GM23338 (cell line): ENCODE results near the gene TTC38. TPM values are rescaled to one million over a fixed set of nuclear protein-coding genes. Genes with fewer than 3 reads are reported as not detected.

ENCODE experiments used
- ATAC-seq: fragments of 200-7000 bp; cut with Tn5 transposase; 3 replicates; pipeline ENCODE4 v1.9.1; 2020
- DNase-seq: peaks from one replicate; pipeline ENCODE4 v3.0.0-alpha.2; 2015; ENCODE audit warnings: low spot score
- H2AFZ ChIP-seq: fragments of 200-600 bp; sonication (generic); 2 replicates; pipeline ENCODE4 v1.8.0; 2016; ENCODE audit warnings: antibody characterized with exemption, mild to moderate bottlenecking, moderate library complexity
- H3F3A ChIP-seq: fragments of 200-600 bp; sonication (generic); replicated peaks from 2 replicates; pipeline ENCODE4 v1.8.0; 2017; ENCODE audit warnings: antibody characterized with exemption, mixed run types, low read depth
- H3K27ac ChIP-seq: fragments of 200-600 bp; sonication (generic); 2 replicates; pipeline ENCODE4 v1.6.1; 2016; ENCODE audit warnings: low read depth
- H3K27me3 ChIP-seq: fragments of 200-600 bp; sonication (generic); 2 replicates; pipeline ENCODE4 v1.8.0; 2016; ENCODE audit warnings: mild to moderate bottlenecking, mixed run types, moderate library complexity; ENCODE audit not compliant: insufficient read depth
- H3K36me3 ChIP-seq: fragments of 200-600 bp; sonication (generic); 2 replicates; pipeline ENCODE4 v1.8.0; 2016; ENCODE audit warnings: mild to moderate bottlenecking; ENCODE audit not compliant: insufficient read depth
- H3K4me1 ChIP-seq: fragments of 200-600 bp; sonication (generic); 2 replicates; pipeline ENCODE4 v1.8.0; 2016; ENCODE audit warnings: mild to moderate bottlenecking, moderate library complexity; ENCODE audit not compliant: insufficient read depth
- H3K4me2 ChIP-seq: fragments of 200-600 bp; sonication (generic); 2 replicates; pipeline ENCODE4 v1.7.1; 2017; ENCODE audit warnings: mixed run types
- H3K4me3 ChIP-seq: fragments of 200-600 bp; sonication (generic); 2 replicates; pipeline ENCODE4 v1.6.1; 2016; ENCODE audit warnings: mixed run types
- H3K79me2 ChIP-seq: fragments of 200-600 bp; sonication (generic); replicated peaks from 2 replicates; pipeline ENCODE4 v1.8.0; 2017; ENCODE audit warnings: mild to moderate bottlenecking; ENCODE audit not compliant: insufficient read depth
- H3K9me2 ChIP-seq: fragments of 200-600 bp; sonication (generic); 2 replicates; pipeline ENCODE4 v1.8.0; 2017; ENCODE audit not compliant: insufficient read depth
- H4K20me1 ChIP-seq: fragments of 200-600 bp; sonication (generic); replicated peaks from 2 replicates; pipeline ENCODE4 v1.8.0; 2017; ENCODE audit warnings: mild to moderate bottlenecking; ENCODE audit not compliant: insufficient read depth
- H3K27ac Mint-ChIP-seq: 2 replicates; pipeline ENCODE4 v1.8.0; 2020; ENCODE audit warnings: inconsistent platforms, mild to moderate bottlenecking, moderate library complexity, mixed read lengths
- H3K27me3 Mint-ChIP-seq: 3 replicates; pipeline ENCODE4 v1.8.0; 2022; ENCODE audit warnings: low read depth, mild to moderate bottlenecking, moderate library complexity, mixed read lengths, inconsistent platforms; ENCODE audit not compliant: insufficient read depth, poor library complexity
- H3K36me3 Mint-ChIP-seq: 3 replicates; pipeline ENCODE4 v1.8.0; 2021; ENCODE audit warnings: low read depth, mild to moderate bottlenecking, inconsistent platforms, moderate library complexity, mixed read lengths
- H3K4me1 Mint-ChIP-seq: 3 replicates; pipeline ENCODE4 v1.8.0; 2020; ENCODE audit warnings: mild to moderate bottlenecking, inconsistent platforms, mixed read lengths
- H3K4me3 Mint-ChIP-seq: 3 replicates; pipeline ENCODE4 v1.8.0; 2021; ENCODE audit warnings: moderate library complexity, mild to moderate bottlenecking, inconsistent platforms, mixed read lengths
- H3K9me3 Mint-ChIP-seq: 3 replicates; pipeline ENCODE4 v1.8.0; 2020; ENCODE audit warnings: moderate library complexity, mild to moderate bottlenecking, inconsistent platforms, mixed read lengths
- CREB1 ChIP-seq: fragments of 250-450 bp; sonication (Bioruptor Pico); IDR thresholded peaks from 2 replicates; pipeline ENCODE4 v1.5.0; 2020; ENCODE audit warnings: low read depth, mild to moderate bottlenecking, moderate library complexity
- CTCF ChIP-seq, 2 experiments: fragments of 200-600 bp in 1 of 2; sonication (generic) in 1 of 2; conservative IDR thresholded peaks; 2 replicates each; pipeline versions ENCODE4 v1.5.1 to v1.6.1; 2016 to 2017; ENCODE audit warnings: antibody characterized with exemption in 2 of 2, low read depth in 2 of 2, mild to moderate bottlenecking in 2 of 2, moderate library complexity in 1 of 2
- ETS1 ChIP-seq: IDR thresholded peaks from 2 replicates; pipeline ENCODE4 v1.6.1; 2016; ENCODE audit warnings: antibody characterized with exemption
- EZH2 ChIP-seq: fragments of 200-600 bp; sonication (generic); IDR thresholded peaks from one replicate; pipeline ENCODE4 v1.8.0; 2017; ENCODE audit warnings: antibody characterized with exemption, mild to moderate bottlenecking, low read depth; ENCODE audit not compliant: unreplicated experiment
- EZH2phosphoT487 ChIP-seq: fragments of 200-600 bp; sonication (generic); IDR thresholded peaks from one replicate; pipeline ENCODE4 v1.8.1; 2018; ENCODE audit warnings: antibody characterized with exemption; ENCODE audit not compliant: unreplicated experiment
- JUNB ChIP-seq: IDR thresholded peaks from one replicate; pipeline ENCODE4 v1.6.1; 2016; ENCODE audit warnings: antibody characterized with exemption; ENCODE audit not compliant: unreplicated experiment
- NANOG ChIP-seq: IDR thresholded peaks from 2 replicates; pipeline ENCODE4 v1.6.1; 2016; ENCODE audit warnings: antibody characterized with exemption, borderline replicate concordance
- POLR2AphosphoS5 ChIP-seq: IDR thresholded peaks from 2 replicates; pipeline ENCODE4 v1.6.1; 2016; ENCODE audit warnings: antibody characterized with exemption, low read depth
- REST ChIP-seq: IDR thresholded peaks from one replicate; pipeline ENCODE4 v1.6.1; 2018; ENCODE audit warnings: antibody characterized with exemption; ENCODE audit not compliant: unreplicated experiment
- STAT1 ChIP-seq: IDR thresholded peaks from one replicate; pipeline ENCODE4 v1.6.1; 2016; ENCODE audit warnings: antibody characterized with exemption; ENCODE audit not compliant: unreplicated experiment
- ZNF114 ChIP-seq: fragments of 250-450 bp; sonication (Bioruptor Pico); IDR thresholded peaks from 2 replicates; pipeline ENCODE4 v1.5.0; 2020; ENCODE audit warnings: mild to moderate bottlenecking, moderate library complexity
- ZNF331 ChIP-seq: fragments of 250-450 bp; sonication (Bioruptor Pico); IDR thresholded peaks from 2 replicates; pipeline ENCODE4 v1.5.0; 2020; ENCODE audit warnings: low read depth, mild to moderate bottlenecking, moderate library complexity
- ZNF462 ChIP-seq: fragments of 250-450 bp; sonication (Bioruptor Pico); IDR thresholded peaks from 2 replicates; pipeline ENCODE4 v1.5.0; 2020; ENCODE audit warnings: mild to moderate bottlenecking, moderate library complexity
- polyA plus RNA-seq: library from polyadenylated mRNA; unstranded; fragments of >200 nt; fragmentation: Nextera tagmentation; extraction: Ambion mirVana; gene quantifications from 2 replicates; pipeline ENCODE4 v1.2.1, GENCODE V29; 2016
- total RNA-seq: library from RNA; depleted of rRNA; stranded (reverse); fragments of >200 nt; shearing (Covaris generic); gene quantifications from 2 replicates; pipeline ENCODE4 v1.2.3, GENCODE V29; 2014

TTC38 gene
- total and polyA plus RNA-seq, 2 experiments from 2014 or later: 11.8 to 46.6 TPM

- H3F3A ChIP-seq: no peaks in the 10 kb centered on the region
Measured at GRCh38 chr22:46274381-46274780, 6.6 kb downstream of the TTC38 start.

More at GRCh38 chr22:46274381-46274780, 6.6 kb downstream of the TTC38 start:
- peaks cover 43% of the 10 kb centered on the region for H3K36me3 Mint-ChIP-seq
- H3K4me3 Mint-ChIP-seq: no peak overlapping the region
- Histone ChIP-seq H2AFZ (no peak overlapping the region), H3K4me1 (no peaks in the 10 kb centered on the region), H3K4me2 (no peak overlapping the region), H4K20me1 (no peaks in the 10 kb centered on the region; the same call in 1 of the 2 replicates), H3K9me2 (no peaks in the 10 kb centered on the region), H3K27me3 (no peaks in the 10 kb centered on the region), H3K27ac (no peak overlapping the region), H3K4me3 (no peak overlapping the region), H3K36me3 (peaks cover 16% of the 10 kb centered on the region; the same call in 1 of the 2 replicates), H3K79me2 (no peaks in the 10 kb centered on the region)
- peaks cover 5% of the 10 kb centered on the region for H3K27me3 Mint-ChIP-seq
- ATAC-seq (no peak), DNase-seq (no peak)
- no peak overlapping the region for H3K27ac Mint-ChIP-seq
- no peak for TF ChIP-seq CREB1 (CRISPR knock-in tag)
- TF ChIP-seq ZNF114 (CRISPR knock-in tag): no peak
- TF ChIP-seq CTCF (conservative IDR thresholded peaks at IDR 0.05; ENCODE audit: low read depth in 2 of 2): no peak
- no peak for TF ChIP-seq NANOG
- no peak for TF ChIP-seq EZH2
- no peak for TF ChIP-seq ZNF462 (CRISPR knock-in tag)
- no peak for TF ChIP-seq ETS1
- no peak for TF ChIP-seq REST
- no peak for TF ChIP-seq ZNF331 (CRISPR knock-in tag)
- no peak for TF ChIP-seq JUNB
- TF ChIP-seq STAT1: no peak
- TF ChIP-seq POLR2AphosphoS5: no peak
- no peak for TF ChIP-seq EZH2phosphoT487
- H3K9me3 Mint-ChIP-seq: no peaks in the 10 kb centered on the region
- H3K4me1 Mint-ChIP-seq: no peaks in the 10 kb centered on the region
